Lower leg skin (tissue), 3 donors: ENCODE data around the gene APOBEC3F.

Experiments used
- POLR2A ChIP-seq, 2 donors: fragments of 450-650 bp; IDR thresholded peaks; one replicate each; pipeline ENCODE4 v1.6.1; 2016 to 2017; ENCODE audit warnings: antibody characterized with exemption in 2 of 2, mild to moderate bottlenecking in 1 of 2, moderate library complexity in 1 of 2
- TF ChIP-seq, protein P1 (sequence below), 3 donors: fragments of 450-650 bp; IDR thresholded peaks; one replicate each; pipeline ENCODE4 v1.5.1; 2016; ENCODE audit warnings: antibody characterized with exemption in 3 of 3, mild to moderate bottlenecking in 3 of 3, moderate library complexity in 2 of 3

DNA sequence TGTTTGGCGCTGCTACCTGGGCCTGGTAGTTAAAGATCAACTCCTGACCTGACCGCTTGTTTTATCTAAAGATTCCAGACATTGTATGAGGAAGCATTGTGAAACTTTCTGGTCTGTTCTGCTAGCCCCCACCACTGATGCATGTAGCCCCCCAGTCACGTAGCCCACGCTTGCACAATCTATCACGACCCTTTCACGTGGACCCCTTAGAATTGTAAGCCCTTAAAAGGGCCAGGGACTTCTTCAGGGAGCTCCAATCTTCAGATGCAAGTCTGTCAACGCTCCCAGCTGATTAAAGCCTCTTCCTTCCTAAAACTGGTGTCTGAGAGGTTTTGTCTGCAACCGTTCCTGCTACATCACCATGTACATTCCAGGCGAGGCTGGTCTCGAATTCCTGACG lies 15.0 kb downstream of the APOBEC3F start:
- TF ChIP-seq, protein P1, sequence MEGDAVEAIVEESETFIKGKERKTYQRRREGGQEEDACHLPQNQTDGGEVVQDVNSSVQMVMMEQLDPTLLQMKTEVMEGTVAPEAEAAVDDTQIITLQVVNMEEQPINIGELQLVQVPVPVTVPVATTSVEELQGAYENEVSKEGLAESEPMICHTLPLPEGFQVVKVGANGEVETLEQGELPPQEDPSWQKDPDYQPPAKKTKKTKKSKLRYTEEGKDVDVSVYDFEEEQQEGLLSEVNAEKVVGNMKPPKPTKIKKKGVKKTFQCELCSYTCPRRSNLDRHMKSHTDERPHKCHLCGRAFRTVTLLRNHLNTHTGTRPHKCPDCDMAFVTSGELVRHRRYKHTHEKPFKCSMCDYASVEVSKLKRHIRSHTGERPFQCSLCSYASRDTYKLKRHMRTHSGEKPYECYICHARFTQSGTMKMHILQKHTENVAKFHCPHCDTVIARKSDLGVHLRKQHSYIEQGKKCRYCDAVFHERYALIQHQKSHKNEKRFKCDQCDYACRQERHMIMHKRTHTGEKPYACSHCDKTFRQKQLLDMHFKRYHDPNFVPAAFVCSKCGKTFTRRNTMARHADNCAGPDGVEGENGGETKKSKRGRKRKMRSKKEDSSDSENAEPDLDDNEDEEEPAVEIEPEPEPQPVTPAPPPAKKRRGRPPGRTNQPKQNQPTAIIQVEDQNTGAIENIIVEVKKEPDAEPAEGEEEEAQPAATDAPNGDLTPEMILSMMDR (IDR thresholded peaks at IDR 0.05), result no peak
- no peak for TF ChIP-seq POLR2A (IDR thresholded peaks at IDR 0.05)
